ENCODE data around the gene HBG2.

The HBG2 gene

GRCh38 chr11:5232821-5233220 is 21.8 kb downstream of the HBG2 start:
- H3K4me3 ChIP-seq (ENCODE audit: control insufficient read depth, low read depth, low read length) = no peak overlapping the region
- TF ChIP-seq, protein P1, sequence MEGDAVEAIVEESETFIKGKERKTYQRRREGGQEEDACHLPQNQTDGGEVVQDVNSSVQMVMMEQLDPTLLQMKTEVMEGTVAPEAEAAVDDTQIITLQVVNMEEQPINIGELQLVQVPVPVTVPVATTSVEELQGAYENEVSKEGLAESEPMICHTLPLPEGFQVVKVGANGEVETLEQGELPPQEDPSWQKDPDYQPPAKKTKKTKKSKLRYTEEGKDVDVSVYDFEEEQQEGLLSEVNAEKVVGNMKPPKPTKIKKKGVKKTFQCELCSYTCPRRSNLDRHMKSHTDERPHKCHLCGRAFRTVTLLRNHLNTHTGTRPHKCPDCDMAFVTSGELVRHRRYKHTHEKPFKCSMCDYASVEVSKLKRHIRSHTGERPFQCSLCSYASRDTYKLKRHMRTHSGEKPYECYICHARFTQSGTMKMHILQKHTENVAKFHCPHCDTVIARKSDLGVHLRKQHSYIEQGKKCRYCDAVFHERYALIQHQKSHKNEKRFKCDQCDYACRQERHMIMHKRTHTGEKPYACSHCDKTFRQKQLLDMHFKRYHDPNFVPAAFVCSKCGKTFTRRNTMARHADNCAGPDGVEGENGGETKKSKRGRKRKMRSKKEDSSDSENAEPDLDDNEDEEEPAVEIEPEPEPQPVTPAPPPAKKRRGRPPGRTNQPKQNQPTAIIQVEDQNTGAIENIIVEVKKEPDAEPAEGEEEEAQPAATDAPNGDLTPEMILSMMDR (IDR thresholded peaks at IDR 0.05; ENCODE audit: control insufficient read depth, insufficient read depth, low read depth, low read length, missing control alignments) = no peak
- DNase-seq (ENCODE audit: low read depth) = no peak

DNA sequence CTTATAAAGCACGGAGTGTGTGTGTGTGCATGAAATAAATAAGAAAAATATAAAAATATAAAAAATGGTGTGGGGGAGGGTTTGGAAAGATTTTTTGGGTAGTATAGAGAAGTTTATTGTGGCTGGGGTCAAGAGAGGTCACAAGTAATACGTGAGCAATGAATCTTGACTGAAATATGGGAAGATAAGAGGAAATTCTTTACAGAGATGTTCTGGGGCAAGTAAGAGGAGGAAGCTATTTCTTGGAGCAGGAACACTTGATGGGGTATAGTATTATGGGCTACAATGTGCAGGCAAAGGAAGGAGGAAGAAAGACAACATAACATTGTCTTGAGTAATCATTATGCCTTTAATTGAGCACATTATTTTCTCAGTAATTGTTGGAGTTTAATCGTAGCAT is 22.4 kb downstream of the HBG2 start:
- no peak for DNase-seq (ENCODE audit: low read depth)
- TF ChIP-seq, protein P1 (IDR thresholded peaks at IDR 0.05; ENCODE audit: control insufficient read depth, insufficient read depth, low read depth, low read length, missing control alignments) = no peak
- no peak overlapping the region for H3K4me3 ChIP-seq (ENCODE audit: control insufficient read depth, low read depth, low read length)

- DNase-seq (ENCODE audit: low read depth) = no peak
- H3K4me3 ChIP-seq (ENCODE audit: control insufficient read depth, low read depth, low read length) = no peak overlapping the region
- TF ChIP-seq, protein P1 (IDR thresholded peaks at IDR 0.05; ENCODE audit: control insufficient read depth, insufficient read depth, low read depth, low read length, missing control alignments) = no peak
Measured at GRCh38 chr11:5231111-5231510, 23.5 kb downstream of the HBG2 start.

GRCh38 chr11:5230266-5230665 is 24.3 kb downstream of the HBG2 start:
- TF ChIP-seq, protein P1 (IDR thresholded peaks at IDR 0.05; ENCODE audit: control insufficient read depth, insufficient read depth, low read depth, low read length, missing control alignments) = no peak
- no peak for DNase-seq (ENCODE audit: low read depth)
- H3K4me3 ChIP-seq (ENCODE audit: control insufficient read depth, low read depth, low read length) = no peak overlapping the region

DNA sequence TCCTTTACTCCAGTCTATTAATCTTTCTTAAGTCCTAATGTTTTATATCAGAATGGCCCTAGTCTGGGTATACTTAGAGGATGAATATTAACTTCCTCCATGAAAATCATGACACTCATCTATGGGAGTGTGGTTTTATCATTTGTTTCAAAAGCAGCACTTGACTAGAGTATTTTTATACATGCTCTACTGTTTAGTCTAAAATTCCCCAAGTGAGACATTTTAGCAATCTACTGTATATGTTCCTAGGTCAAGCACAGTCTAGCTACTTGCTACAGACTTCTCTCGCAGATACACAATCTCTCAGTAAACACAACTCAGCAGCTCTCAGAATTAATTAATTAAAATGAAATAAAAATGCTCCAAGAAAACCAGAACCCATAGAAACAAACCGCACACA is 24.8 kb downstream of the HBG2 start:
- H3K4me3 ChIP-seq (ENCODE audit: control insufficient read depth, low read depth, low read length) = no peak overlapping the region
- TF ChIP-seq, protein P1 (IDR thresholded peaks at IDR 0.05; ENCODE audit: control insufficient read depth, insufficient read depth, low read depth, low read length, missing control alignments) = no peak
- DNase-seq (ENCODE audit: low read depth) = no peak

DNA sequence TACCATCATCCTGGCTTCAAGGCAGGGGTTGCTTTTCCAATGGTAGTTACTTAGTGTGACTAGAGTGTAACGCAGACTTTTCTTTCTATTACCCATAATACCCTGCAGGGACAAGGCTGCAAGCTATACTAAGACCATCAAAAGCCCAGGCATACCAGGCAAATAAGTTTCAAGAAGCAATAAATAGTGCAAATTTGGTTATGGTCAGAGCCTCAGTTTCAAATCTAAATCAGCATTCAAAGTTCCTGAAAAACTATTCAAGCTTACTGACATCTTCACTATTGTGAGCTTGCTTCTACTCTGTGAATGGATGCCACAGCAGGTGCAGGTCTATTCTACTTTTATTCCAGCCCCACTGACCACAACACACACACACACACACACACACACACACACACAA is 25.2 kb downstream of the HBG2 start:
- H3K4me3 ChIP-seq (ENCODE audit: control insufficient read depth, low read depth, low read length) = no peak overlapping the region
- no peak for DNase-seq (ENCODE audit: low read depth)
- TF ChIP-seq, protein P1 (IDR thresholded peaks at IDR 0.05; ENCODE audit: control insufficient read depth, insufficient read depth, low read depth, low read length, missing control alignments) = no peak

DNA sequence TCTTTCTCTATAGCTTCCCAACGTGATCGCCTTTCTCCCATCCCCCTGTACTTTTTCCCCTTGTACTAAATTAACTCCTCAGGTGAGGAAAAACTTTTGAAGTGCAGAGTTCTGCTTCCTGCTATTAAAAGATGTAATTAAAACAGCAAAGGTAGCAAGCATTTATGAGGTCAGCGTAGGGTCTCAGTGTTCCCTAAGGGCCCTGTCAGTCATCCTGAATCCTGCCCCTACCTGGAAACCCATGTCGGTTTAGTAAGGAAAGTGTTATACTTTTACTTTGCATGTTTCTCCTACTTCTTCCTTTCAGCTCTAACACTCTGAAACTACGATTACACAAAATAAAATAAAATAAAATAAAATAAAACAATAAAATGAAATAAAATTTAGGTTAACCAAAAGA is 26.5 kb downstream of the HBG2 start:
- TF ChIP-seq, protein P1 (IDR thresholded peaks at IDR 0.05; ENCODE audit: control insufficient read depth, insufficient read depth, low read depth, low read length, missing control alignments) = no peak
- no peak for DNase-seq (ENCODE audit: low read depth)
- H3K4me3 ChIP-seq (ENCODE audit: control insufficient read depth, low read depth, low read length) = no peak overlapping the region
